Body of pancreas (tissue), 4 donors: ENCODE data around the gene PANX2. TPM values are rescaled to one million over a fixed set of nuclear protein-coding genes. Genes with fewer than 3 reads are reported as not detected.

Experiments
- ATAC-seq: fragments of 150-250 bp; one replicate; pipeline ENCODE4 v1.9.1; 2016
- DNase-seq, 4 donors: peaks; one replicate each; pipeline ENCODE4 v3.0.0-alpha.2; 2019
- H3K27ac ChIP-seq, 4 donors: fragments of 200-600 bp; sonication (generic); 1 replicate in 3 of 4; 2 replicates in 1 of 4; pipeline versions ENCODE4 v1.5.1 to v1.6.1; 2016 to 2019; ENCODE audit warnings: mild to moderate bottlenecking in 1 of 4, mixed read lengths in 1 of 4, moderate library complexity in 1 of 4
- H3K27me3 ChIP-seq, 2 donors: fragments of 200-600 bp; sonication (generic); one replicate each; pipeline ENCODE4 v1.6.0; 2016; ENCODE audit warnings: mild to moderate bottlenecking in 1 of 2
- H3K36me3 ChIP-seq, 2 donors: fragments of 200-600 bp; sonication (generic); replicated peaks in 1 of 2; 2 replicates each; pipeline ENCODE4 v1.5.1; 2016; ENCODE audit warnings: low read depth in 2 of 2; ENCODE audit not compliant: insufficient read depth in 1 of 2
- H3K4me1 ChIP-seq: fragments of 200-600 bp; sonication (generic); one replicate; pipeline ENCODE4 v1.6.0; 2016
- H3K4me3 ChIP-seq, 2 donors: fragments of 200-600 bp; sonication (generic); 1 replicate in 1 of 2; 2 replicates in 1 of 2; pipeline ENCODE4 v1.5.1; 2016 to 2019
- H3K9me3 ChIP-seq, 3 donors: fragments of 200-600 bp; sonication (generic); 1 replicate in 2 of 3; 2 replicates in 1 of 3; pipeline ENCODE4 v1.5.1; 2016
- CTCF ChIP-seq, 7 experiments: fragments of 450-650 bp in 4 of 7; fragments of 200-600 bp in 3 of 7; sonication (generic) in 3 of 7; IDR thresholded peaks; one replicate each; pipeline ENCODE4 v1.5.1; 2016 to 2019; ENCODE audit warnings: antibody characterized with exemption in 7 of 7
- POLR2A ChIP-seq, 3 donors: fragments of 450-650 bp; IDR thresholded peaks; one replicate each; pipeline ENCODE4 v1.6.1; 2016; ENCODE audit warnings: antibody characterized with exemption in 3 of 3, mild to moderate bottlenecking in 2 of 3
- WGBS, 2 donors: methylation state at CpG; one replicate each; pipeline ENCODE4 v1.1.5; 2017; 5-methylcytosine and 5-hydroxymethylcytosine counted together
- intact Hi-C: fragments of 100-400 bp; cut with DNase I; formaldehyde crosslinking; loops from one replicate; pipeline ENCODE4 v1.15.1; 2023
- total RNA-seq, 2 donors: library from RNA; depleted of rRNA; stranded (reverse); fragments of >200 nt; gene quantifications; one replicate each; pipeline ENCODE4 v1.1.0, GENCODE V29; 2016

The PANX2 gene
- total RNA-seq, 2 donors from 2014 or later = 0.33 to 3.1 TPM

- DNase-seq (no peak), ATAC-seq (no peak)
- no peaks in the 10 kb centered on the region for H3K9me3 ChIP-seq
- peaks cover 9% of the 10 kb centered on the region for H3K4me1 ChIP-seq
- TF ChIP-seq POLR2A (IDR thresholded peaks at IDR 0.05) (no peak), CTCF (IDR thresholded peaks at IDR 0.05) (no peak)
- no peak overlapping the region for H3K27ac ChIP-seq
- no peak overlapping the region for H3K4me3 ChIP-seq
- WGBS, 2 donors = 91 to 93% methylated on average over 18 to 31 of the region's 31 CpGs
- H3K36me3 ChIP-seq = peaks cover 14 to 23% of the 10 kb centered on the region in 2 donors
- H3K27me3 ChIP-seq = no peaks in the 10 kb centered on the region
- intact Hi-C loops = no loop called here
These were observed 55.7 kb downstream of the PANX2 start for GRCh38 chr22:50226063-50226874.

- Histone ChIP-seq H3K27ac (no peak overlapping the region), H3K9me3 (no peaks in the 10 kb centered on the region), H3K4me1 (peaks cover 9% of the 10 kb centered on the region), H3K36me3 (peaks cover 8 to 18% of the 10 kb centered on the region in 2 donors), H3K27me3 (no peaks in the 10 kb centered on the region), H3K4me3 (no peak overlapping the region)
- intact Hi-C loops = no loop called here
- TF ChIP-seq POLR2A (IDR thresholded peaks at IDR 0.05) (no peak), CTCF (IDR thresholded peaks at IDR 0.05) (no peak)
- no peak for ATAC-seq
- no peak for DNase-seq
- 95 to 100% methylated on average over 1 to 18 of the region's 18 CpGs for WGBS, 2 donors
These were observed 56.3 kb downstream of the PANX2 start for GRCh38 chr22:50226875-50227165.

GRCh38 chr22:50227579-50228215 is 57.2 kb downstream of the PANX2 start:
- Histone ChIP-seq H3K27me3 (no peaks in the 10 kb centered on the region), H3K36me3 (peaks cover 5 to 9% of the 10 kb centered on the region in 2 donors), H3K27ac (no peak overlapping the region), H3K4me3 (no peak overlapping the region), H3K9me3 (no peaks in the 10 kb centered on the region), H3K4me1 (peaks cover 9% of the 10 kb centered on the region)
- intact Hi-C loops = no loop called here
- DNase-seq (no peak), ATAC-seq (no peak)
- TF ChIP-seq CTCF (IDR thresholded peaks at IDR 0.05) = no peak
- TF ChIP-seq POLR2A (IDR thresholded peaks at IDR 0.05) = no peak
- WGBS, 2 donors = 89 to 90% methylated on average over 18 to 25 of the region's 25 CpGs

- Histone ChIP-seq H3K36me3 (peaks cover 4 to 5% of the 10 kb centered on the region in 2 donors), H3K27ac (no peak overlapping the region)
These were observed 57.8 kb downstream of the PANX2 start for GRCh38 chr22:50228366-50228765.

More at GRCh38 chr22:50228366-50228765, 57.8 kb downstream of the PANX2 start:
- ATAC-seq (no peak), DNase-seq (no peak)
- H3K4me1 ChIP-seq = peaks cover 9% of the 10 kb centered on the region
- intact Hi-C loops = no loop called here
- WGBS, 2 donors = 94 to 100% methylated on average over 5 to 9 of the region's 9 CpGs
- H3K27me3 ChIP-seq = no peaks in the 10 kb centered on the region
- no peaks in the 10 kb centered on the region for H3K9me3 ChIP-seq
- H3K4me3 ChIP-seq = no peak overlapping the region
- TF ChIP-seq POLR2A (IDR thresholded peaks at IDR 0.05) (no peak), CTCF (IDR thresholded peaks at IDR 0.05) (no peak)
